IPS DF 6.9 (cell line): Measurements from ENCODE around the gene SP6.

ENCODE experiments used
- DNase-seq: peaks from one replicate; pipeline ENCODE4 v3.0.0-alpha.2; 2013; ENCODE audit warnings: low read depth, low spot score
- H3K27ac ChIP-seq: one replicate; pipeline ENCODE4 v1.5.1; 2013; ENCODE audit warnings: low read length, control low read depth
- H3K27me3 ChIP-seq: 2 replicates; pipeline ENCODE4 v1.6.1; 2013; ENCODE audit warnings: mild to moderate bottlenecking, low read length; ENCODE audit not compliant: control insufficient read depth, insufficient read depth
- H3K36me3 ChIP-seq: 2 replicates; pipeline ENCODE4 v1.6.1; 2013; ENCODE audit warnings: low read length; ENCODE audit not compliant: control insufficient read depth, insufficient read depth
- H3K4me1 ChIP-seq: 2 replicates; pipeline ENCODE4 v1.6.1; 2013; ENCODE audit warnings: low read length; ENCODE audit not compliant: control insufficient read depth, insufficient read depth
- H3K4me3 ChIP-seq: 2 replicates; pipeline ENCODE4 v1.5.1; 2013; ENCODE audit warnings: mild to moderate bottlenecking, low read length
- H3K9me3 ChIP-seq: 2 replicates; pipeline ENCODE4 v1.6.1; 2013; ENCODE audit warnings: low read length, inconsistent platforms; ENCODE audit not compliant: control insufficient read depth, insufficient read depth
- WGBS: extraction: QIAGEN DNeasy Blood & Tissue Kit; methylation state at CpG from one replicate; pipeline ENCODE4 v1.1.7; 2013; ENCODE audit warnings: mixed read lengths, missing lambda C conversion rate; ENCODE audit not compliant: insufficient read length, insufficient coverage; 5-methylcytosine and 5-hydroxymethylcytosine counted together

The SP6 gene

DNA sequence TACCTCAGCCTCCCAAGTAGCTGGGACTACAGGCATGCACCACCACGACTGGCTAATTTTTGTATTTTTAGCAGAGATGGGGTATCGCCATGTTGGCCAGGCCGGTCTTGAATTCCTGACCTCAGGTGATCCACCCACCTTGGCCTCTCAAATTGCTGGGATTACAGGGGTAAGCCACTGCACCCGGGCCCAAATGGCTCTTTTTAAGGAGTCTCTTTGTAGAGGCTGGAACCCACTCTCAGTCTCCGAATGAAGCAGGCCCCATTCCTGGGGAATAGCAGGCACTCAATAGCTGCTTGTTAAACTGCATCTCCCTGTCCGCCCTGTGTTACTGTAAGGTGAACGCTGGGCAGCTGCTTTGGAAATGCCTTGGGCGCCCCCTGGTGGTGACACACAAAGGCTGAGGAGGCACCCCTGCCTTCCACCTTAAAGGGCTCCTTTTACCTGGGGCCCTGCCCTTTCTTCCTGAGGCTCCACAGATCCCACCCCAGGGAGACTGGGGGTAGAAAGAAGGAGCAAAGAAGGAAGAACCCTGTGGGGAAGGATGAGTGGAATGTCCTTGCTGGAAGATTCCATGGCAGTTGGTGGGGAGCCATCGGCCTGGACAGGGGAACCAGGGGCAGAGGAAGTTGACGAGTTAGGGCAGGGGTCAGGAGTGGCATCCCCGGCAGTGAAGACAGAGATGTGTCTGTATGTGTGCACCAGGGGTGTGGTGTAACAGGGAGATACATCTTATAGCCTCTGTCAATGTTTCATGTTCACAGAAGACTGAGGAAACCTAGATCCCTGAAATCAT is 39.0 kb upstream of the SP6 start:
- no CpG with 5 or more reads among the region's 11 CpGs for WGBS
- Histone ChIP-seq H3K9me3 (no peaks in the 10 kb centered on the region), H3K4me3 (no peak overlapping the region), H3K36me3 (no peaks in the 10 kb centered on the region), H3K27ac (no peak overlapping the region), H3K27me3 (no peaks in the 10 kb centered on the region), H3K4me1 (peaks cover 5% of the 10 kb centered on the region; the same call in 1 of the 2 replicates)
- DNase-seq: peak; percentile 74

GRCh38 chr17:47888293-47888692 is 37.3 kb upstream of the SP6 start:
- Histone ChIP-seq H3K4me3 (no peak overlapping the region), H3K27ac (no peak overlapping the region), H3K4me1 (peaks cover 5% of the 10 kb centered on the region; the same call in 1 of the 2 replicates), H3K9me3 (no peaks in the 10 kb centered on the region), H3K27me3 (no peaks in the 10 kb centered on the region), H3K36me3 (no peaks in the 10 kb centered on the region)
- no CpG with 5 or more reads among the region's 6 CpGs for WGBS
- no peak for DNase-seq

- WGBS: no CpG with 5 or more reads among the region's 11 CpGs
- no peak for DNase-seq
These were observed 34.2 kb upstream of the SP6 start for GRCh38 chr17:47884905-47885730.

GRCh38 chr17:47884427-47884740 is 33.4 kb upstream of the SP6 start:
- H3K4me1 ChIP-seq: peaks cover 5% of the 10 kb centered on the region; the same call in 1 of the 2 replicates
- no peaks in the 10 kb centered on the region for H3K27me3 ChIP-seq
- no CpG with 5 or more reads among the region's 5 CpGs for WGBS
- H3K9me3 ChIP-seq: no peaks in the 10 kb centered on the region
- no peak overlapping the region for H3K4me3 ChIP-seq
- no peak overlapping the region for H3K27ac ChIP-seq
- DNase-seq: no peak
- no peaks in the 10 kb centered on the region for H3K36me3 ChIP-seq

More at GRCh38 chr17:47884905-47885730, 34.2 kb upstream of the SP6 start:
- peaks cover 5% of the 10 kb centered on the region; the same call in 1 of the 2 replicates for H3K4me1 ChIP-seq
- no peak overlapping the region for H3K27ac ChIP-seq
- H3K36me3 ChIP-seq: no peaks in the 10 kb centered on the region
- no peak overlapping the region for H3K4me3 ChIP-seq
- H3K27me3 ChIP-seq: no peaks in the 10 kb centered on the region
- no peaks in the 10 kb centered on the region for H3K9me3 ChIP-seq

- H3K36me3 ChIP-seq: no peaks in the 10 kb centered on the region
- peaks cover 5% of the 10 kb centered on the region; the same call in 1 of the 2 replicates for H3K4me1 ChIP-seq
- no peak for DNase-seq
- H3K27me3 ChIP-seq: no peaks in the 10 kb centered on the region
- no peaks in the 10 kb centered on the region for H3K9me3 ChIP-seq
- no peak overlapping the region for H3K27ac ChIP-seq
- no peak overlapping the region for H3K4me3 ChIP-seq
- no CpG with 5 or more reads among the region's 9 CpGs for WGBS
These were observed 32.8 kb upstream of the SP6 start for GRCh38 chr17:47883589-47884426.

GRCh38 chr17:47882695-47883588 is 32.0 kb upstream of the SP6 start:
- WGBS: no CpG with 5 or more reads among the region's 9 CpGs
- no peak for DNase-seq
- no peak overlapping the region for H3K4me3 ChIP-seq
- no peaks in the 10 kb centered on the region for H3K27me3 ChIP-seq
- H3K9me3 ChIP-seq: no peaks in the 10 kb centered on the region
- no peak overlapping the region for H3K27ac ChIP-seq
- peaks cover 8% of the 10 kb centered on the region; the same call in 1 of the 2 replicates for H3K4me1 ChIP-seq
- no peaks in the 10 kb centered on the region for H3K36me3 ChIP-seq

GRCh38 chr17:47882247-47882646 is 31.3 kb upstream of the SP6 start:
- no peaks in the 10 kb centered on the region for H3K27me3 ChIP-seq
- no peak for DNase-seq
- WGBS: no CpG with 5 or more reads among the region's 7 CpGs
- no peaks in the 10 kb centered on the region for H3K36me3 ChIP-seq
- no peak overlapping the region for H3K27ac ChIP-seq
- peaks cover 8% of the 10 kb centered on the region; the same call in 1 of the 2 replicates for H3K4me1 ChIP-seq
- no peak overlapping the region for H3K4me3 ChIP-seq
- no peaks in the 10 kb centered on the region for H3K9me3 ChIP-seq

GRCh38 chr17:47879776-47880454 is 29.0 kb upstream of the SP6 start:
- no peak overlapping the region for H3K4me3 ChIP-seq
- no peak overlapping the region for H3K27ac ChIP-seq
- WGBS: no CpG with 5 or more reads among the region's 8 CpGs
- no peaks in the 10 kb centered on the region for H3K27me3 ChIP-seq
- DNase-seq: no peak
- peaks cover 6% of the 10 kb centered on the region; the same call in 1 of the 2 replicates for H3K4me1 ChIP-seq
- H3K36me3 ChIP-seq: no peaks in the 10 kb centered on the region
- H3K9me3 ChIP-seq: no peaks in the 10 kb centered on the region

DNA sequence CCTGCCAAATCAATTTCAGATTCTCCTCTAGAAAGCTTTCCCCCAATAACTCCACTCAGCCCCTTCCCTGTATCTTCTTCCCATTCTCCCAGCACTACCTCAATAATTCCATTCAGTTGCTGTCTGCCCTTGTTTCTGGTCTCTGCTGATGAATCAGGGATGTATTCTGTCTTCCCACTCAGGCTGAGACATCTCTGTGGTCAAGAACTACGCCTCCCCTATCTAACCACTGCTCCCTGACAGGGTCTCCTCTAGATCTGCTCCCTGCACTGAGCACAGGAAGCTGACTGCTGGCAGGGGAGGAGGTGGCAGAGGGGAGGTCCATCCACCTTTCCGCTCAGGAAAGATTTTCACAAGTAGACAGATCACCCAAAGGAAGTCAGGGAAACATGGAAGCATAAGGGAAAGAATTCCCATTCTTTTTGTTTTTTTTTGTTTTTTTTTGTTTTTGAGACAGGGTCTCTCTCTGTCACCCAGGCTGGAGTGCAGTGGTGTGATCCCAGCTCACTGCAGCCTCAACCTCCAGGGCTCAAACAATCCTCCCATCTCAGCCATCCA is 28.1 kb upstream of the SP6 start:
- H3K4me1 ChIP-seq: peaks cover 6% of the 10 kb centered on the region; the same call in 1 of the 2 replicates
- no peaks in the 10 kb centered on the region for H3K9me3 ChIP-seq
- H3K27ac ChIP-seq: no peak overlapping the region
- DNase-seq: no peak
- no peaks in the 10 kb centered on the region for H3K27me3 ChIP-seq
- no CpG with 5 or more reads among the region's 2 CpGs for WGBS
- H3K36me3 ChIP-seq: no peaks in the 10 kb centered on the region
- H3K4me3 ChIP-seq: no peak overlapping the region
